Kidney capillary endothelial cell (primary cell): ENCODE measurements around the gene REC8.
A peak's percentile ranks its signal among the peaks of the same experiment; 100 is the strongest.

Experiments
- DNase-seq: peaks from one replicate; pipeline ENCODE4 v3.0.0-alpha.2; 2018; ENCODE audit warnings: low spot score

REC8 gene

GRCh38 chr14:24159777-24160498 lies 11.9 kb upstream of the REC8 start:
- no peak for DNase-seq

DNA sequence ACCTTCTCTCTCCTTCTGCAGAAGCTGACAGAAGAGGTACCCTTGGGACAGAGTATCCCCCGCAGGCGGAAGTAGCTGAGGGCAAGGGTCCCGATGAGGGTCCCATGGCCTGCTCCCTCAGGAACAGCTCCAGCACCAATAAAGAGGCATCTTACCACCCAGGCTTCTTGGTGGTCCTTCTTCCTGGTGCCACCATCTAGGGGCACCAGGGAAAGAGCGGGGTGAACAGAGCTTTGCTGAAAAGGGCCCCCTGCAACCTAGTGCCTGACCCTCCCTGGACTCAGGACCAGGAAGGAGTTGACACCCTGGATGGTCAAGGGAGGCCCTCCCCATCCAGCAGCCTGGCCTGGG lies 11.4 kb upstream of the REC8 start:
- no peak for DNase-seq

GRCh38 chr14:24160850-24161804 lies 10.8 kb upstream of the REC8 start, which contains the start of gene IRF9:
IRF9 (plus strand) TSS chr14:24161265; CDS start chr14:24162145, 880 bp downstream.
- DNase-seq: peak; percentile 94

- no peak for DNase-seq
Observed at GRCh38 chr14:24162093-24162492, 9.8 kb upstream of the REC8 start.

GRCh38 chr14:24164518-24164991 lies 7.3 kb upstream of the REC8 start:
- DNase-seq: no peak

GRCh38 chr14:24165785-24166184 lies 6.1 kb upstream of the REC8 start:
- DNase-seq: no peak

DNA sequence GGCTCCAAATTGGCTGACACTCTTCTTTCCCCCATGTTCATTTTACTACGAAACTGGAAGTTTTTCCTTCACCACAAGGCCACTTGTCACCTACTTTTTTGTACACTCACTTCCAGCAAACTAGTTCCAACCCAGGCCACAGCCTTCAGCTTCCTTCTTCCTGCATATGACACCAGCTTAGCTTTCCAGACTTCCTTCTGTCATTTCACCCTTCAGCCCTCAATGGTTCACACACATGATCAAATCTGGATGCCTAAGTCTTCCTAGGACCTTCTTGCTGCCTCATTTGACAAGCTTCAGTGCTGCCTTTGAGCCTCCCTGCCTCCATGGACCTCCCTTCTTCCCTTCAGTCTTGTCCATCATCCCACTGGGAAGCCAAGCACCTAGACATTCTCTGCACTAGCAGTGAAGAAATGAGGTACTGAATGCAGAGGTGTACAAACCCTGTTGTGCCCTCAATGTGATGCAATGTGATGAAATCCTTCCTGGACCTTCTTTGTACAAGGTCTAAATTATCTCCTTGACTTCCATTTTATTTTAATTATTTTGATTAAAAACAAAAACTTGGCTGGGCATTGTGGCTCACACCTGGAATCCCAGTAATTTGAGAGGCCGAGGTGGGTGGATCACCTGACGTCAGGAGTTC lies 4.3 kb upstream of the REC8 start:
- no peak for DNase-seq

- DNase-seq: no peak
Observed at GRCh38 chr14:24172261-24172860, 481 bp downstream of the REC8 start.

DNA sequence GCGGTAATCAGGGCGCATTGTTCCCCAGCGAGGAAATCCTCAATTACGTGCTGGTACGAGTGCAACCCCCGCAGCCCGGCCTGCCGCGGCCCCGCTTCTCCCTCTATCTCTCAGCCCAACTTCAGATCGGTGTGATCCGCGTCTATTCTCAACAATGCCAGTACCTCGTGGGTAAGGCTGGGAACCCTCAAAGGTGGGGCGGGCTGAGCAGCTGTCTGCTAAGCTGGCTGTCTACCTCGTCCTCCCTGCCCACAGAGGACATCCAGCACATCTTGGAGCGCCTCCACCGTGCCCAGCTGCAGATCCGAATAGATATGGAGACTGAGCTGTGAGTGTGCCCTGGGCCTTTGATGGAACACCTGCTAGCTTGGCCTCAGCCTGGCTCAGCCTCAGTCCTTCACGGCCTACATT lies 996 bp downstream of the REC8 start:
- DNase-seq: no peak

- DNase-seq: no peak
Observed at GRCh38 chr14:24176599-24176998, 4.7 kb downstream of the REC8 start.

DNA sequence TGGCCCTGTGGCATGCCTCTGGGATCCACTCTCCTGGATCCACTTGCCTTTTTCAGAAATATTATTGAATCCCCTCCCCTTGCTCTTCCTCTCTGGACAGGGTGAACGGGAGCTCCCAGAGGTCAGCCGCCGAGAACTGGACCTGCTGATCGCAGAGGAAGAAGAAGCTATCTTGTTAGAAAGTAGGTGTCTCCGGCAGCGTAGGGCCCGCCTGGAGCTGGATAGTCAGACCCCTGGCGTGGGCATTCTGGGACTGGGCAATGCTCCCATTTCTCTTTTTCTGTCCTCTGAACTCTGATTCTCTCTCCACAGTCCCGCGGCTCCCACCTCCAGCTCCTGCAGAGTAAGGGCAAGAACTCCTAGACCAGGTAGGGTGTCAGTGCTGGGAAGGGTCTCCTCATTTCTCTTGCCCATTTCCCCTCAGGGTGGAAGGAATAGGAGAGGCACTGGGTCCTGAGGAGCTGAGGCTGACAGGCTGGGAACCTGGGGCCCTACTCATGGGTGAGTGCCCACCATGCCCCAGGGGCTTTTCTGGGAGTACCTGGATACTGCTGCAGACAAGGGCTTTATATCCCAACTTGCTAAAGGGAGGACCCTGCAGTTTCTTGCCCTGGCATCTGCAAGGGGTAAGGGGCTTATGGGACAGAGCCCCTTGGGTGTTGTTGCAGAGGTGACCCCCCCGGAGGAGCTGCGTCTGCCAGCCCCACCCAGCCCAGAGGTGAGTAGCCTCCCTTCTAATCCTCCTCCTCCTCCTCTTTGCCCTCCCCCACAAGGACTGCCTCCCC lies 5.4 kb downstream of the REC8 start:
- no peak for DNase-seq

DNA sequence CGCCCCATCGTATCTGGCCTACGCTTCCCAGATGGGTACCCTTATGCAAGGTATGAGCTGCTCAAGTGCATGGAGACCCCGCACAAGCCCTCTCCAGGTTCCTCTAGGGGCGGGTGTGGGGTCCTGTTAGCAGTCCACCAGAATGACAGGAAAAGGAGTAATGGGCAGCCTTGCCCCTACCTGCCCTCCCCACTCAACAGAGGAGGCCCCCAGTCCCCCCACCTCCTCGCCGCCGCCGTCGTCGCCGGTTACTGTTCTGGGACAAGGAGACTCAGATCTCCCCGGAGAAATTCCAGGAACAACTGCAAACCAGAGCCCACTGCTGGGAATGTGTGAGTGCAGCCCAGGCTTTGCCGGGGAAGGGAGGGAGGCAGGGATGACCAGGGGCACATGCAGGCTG lies 6.0 kb downstream of the REC8 start:
- DNase-seq: no peak

DNA sequence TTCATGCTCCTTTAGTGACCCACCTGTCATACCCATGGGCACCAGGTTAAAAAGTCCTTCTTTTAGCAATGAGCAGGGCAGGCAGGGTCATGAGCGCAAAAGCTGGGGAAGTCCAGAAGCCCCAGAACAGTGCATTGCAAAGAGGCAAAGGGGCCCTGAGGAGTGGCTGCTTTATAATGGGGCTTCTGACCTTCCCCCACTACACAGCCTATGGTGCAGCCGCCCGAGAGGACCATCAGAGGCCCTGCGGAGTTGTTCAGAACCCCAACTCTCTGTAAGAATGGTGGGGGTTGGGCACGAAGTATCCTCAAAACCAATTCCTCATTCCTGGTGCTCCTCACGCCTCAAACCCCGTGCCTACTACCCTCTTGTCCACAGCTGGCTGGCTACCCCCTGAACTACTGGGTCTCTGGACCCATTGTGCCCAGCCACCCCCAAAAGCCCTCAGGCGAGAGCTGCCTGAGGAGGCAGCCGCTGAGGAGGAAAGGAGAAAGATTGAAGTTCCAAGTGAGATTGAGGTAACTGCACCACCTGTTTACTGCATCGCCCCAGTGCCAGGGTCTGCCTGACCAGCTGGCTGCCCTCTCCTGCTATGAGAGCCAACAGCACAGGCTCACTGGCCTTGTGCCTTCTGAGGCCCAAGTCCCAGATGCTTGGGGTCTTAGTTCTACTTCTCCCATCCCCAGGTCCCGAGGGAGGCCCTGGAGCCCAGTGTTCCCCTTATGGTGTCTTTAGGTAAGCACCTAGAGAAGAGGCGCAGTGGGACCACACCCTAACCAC lies 6.7 kb downstream of the REC8 start:
- no peak for DNase-seq

GRCh38 chr14:24179294-24179960 lies 7.5 kb downstream of the REC8 start:
- no peak for DNase-seq

DNA sequence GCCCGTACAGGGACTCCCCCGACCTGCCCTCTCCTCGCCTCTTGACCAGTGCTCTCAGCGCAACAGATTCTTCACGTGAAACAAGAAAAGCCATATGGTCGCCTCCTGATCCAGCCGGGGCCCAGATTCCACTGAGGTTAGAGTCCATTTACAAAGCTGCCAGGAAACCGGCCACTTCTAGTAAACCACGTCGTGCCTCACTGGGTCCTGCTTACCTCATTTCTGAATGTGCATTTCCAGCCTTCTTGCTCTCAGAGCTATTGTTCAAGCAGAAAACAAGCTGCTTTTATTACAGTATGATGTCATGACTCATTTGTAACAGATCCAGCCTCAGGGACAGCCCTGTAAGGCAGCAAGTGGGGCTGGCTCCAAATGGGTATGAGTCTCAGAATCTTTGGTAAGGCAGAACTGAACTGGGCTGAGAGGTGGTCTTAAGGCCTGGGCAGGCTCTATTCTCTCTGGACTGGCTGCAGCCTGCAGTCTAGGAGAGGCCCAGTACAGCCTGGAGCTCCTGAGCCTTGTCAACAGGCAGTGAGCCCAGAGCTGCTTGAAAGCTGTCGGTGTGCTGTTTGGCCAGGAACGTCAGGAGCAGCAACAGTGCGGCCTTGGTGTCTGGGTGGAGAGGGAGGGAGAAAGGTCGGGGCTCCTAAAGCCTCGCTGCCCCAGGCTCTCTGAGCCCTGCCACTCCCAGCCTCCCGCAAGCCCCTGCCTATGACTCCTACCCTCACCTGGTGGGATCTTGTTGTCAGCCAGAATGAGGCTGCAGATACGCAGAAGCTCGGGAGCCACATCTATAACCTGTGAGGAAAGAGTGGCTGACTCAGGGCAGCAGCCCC lies 8.3 kb downstream of the REC8 start:
- DNase-seq: peak; percentile 60

DNA sequence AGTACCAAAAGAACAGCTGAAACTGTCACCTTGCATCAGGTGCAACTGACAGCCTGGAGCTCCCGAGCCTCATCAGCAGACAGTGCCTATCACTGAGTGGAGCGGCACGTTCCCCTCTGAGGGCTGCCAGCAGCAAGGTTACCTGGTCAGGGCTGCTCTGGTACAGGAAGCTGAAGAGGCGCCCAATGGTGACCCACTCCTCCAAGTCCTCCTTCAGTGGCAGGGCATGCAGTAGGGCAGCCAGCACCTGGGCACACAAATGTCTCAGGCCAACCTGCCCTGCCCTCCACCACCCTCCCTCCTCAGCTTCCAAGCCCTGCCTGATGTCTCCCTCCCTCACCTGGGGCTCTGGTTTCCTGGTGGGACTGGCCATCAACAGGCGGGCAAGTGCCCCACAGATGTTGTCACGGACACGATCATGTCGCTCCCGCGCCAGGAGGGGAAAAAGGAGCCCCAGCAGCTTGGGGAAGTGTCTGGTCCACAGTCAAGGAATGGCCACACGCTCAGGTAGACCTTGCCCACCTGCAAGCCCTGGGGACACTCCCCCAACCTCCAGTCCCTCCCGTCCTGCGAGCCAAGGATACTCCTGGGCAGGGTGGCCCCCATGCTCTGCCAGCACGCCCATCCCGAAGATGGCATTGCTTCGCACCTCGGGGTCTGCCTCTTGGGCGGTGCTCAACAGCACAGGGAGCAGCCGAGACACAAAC lies 9.6 kb downstream of the REC8 start:
- no peak for DNase-seq

DNA sequence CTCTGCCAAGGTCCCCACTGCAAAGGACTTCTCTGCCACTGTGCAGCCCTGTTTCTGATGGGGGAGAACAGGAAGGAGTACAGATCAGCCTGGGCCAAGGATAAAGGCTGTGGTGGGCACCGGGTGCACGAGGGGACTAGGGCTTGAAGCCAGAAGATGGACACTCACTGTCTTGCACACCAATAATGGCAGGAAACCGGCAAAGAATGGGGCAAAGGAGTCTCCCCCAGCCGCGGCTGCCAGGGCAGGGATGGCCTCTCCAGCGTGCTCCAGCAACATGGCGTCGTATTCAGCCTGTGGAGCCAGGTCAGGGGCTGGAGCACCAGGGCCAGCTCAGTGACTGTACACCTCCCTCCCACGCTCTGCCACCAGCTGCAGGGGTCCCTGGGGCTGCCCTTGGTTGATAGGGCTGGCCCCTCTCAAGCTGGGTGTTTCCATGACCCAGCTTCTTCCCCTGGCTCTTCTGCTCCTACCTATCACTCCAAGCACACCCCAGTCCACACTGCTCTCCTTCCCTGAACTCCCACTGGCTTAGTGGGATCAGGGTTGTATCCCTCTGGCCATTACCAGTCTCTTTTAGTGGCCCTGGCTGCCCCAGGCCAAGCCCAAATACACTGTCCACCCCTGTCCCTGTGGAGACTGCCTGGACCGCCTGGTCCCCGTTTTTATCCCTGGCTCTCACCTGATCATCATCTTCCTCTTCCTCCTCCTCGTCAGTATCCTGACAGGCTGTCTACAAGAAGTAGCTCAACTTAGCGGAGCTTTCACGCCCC lies 10.4 kb downstream of the REC8 start:
- no peak for DNase-seq
